GM19438 (cell line): ENCODE measurements around the gene PLXNA3.

Experiments
- ATAC-seq: cut with Tn5 transposase; IDR thresholded peaks from one replicate; pipeline ENCODE4 v1.9.1; 2021; ENCODE audit warnings: low read depth; ENCODE audit not compliant: unreplicated experiment

Gene PLXNA3

DNA sequence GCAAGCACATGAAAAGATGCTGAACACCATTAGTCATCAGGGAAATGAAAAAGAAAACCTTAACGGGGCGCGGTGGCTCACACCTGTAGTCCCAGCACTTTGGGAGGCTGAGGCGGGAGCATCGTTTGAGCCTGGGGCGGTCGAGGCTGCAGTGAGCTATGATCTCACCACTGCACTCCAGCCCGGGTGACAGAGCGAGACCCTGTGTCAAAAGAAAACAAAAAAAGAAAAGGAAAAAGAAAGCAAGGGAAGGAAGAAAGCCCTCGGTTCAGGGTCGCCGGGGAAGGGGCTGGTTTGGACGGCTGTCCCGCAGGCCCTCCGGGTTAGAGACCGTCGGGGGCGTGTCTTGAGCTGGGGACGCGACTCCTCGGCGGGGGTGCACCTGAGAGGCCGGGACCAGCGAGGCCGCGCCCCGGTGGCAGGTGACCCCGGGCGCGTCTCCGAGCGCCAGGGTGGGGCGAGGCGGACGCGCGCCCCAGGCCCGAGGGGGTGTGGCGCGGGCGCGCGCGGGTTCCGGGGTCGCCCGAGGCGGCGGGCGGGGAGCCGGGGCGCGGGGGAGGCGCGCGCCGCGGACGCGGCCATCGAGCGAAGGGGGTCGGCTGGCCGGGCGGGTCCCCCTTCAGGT is 478 bp upstream of the PLXNA3 start:
- ATAC-seq: no peak

DNA sequence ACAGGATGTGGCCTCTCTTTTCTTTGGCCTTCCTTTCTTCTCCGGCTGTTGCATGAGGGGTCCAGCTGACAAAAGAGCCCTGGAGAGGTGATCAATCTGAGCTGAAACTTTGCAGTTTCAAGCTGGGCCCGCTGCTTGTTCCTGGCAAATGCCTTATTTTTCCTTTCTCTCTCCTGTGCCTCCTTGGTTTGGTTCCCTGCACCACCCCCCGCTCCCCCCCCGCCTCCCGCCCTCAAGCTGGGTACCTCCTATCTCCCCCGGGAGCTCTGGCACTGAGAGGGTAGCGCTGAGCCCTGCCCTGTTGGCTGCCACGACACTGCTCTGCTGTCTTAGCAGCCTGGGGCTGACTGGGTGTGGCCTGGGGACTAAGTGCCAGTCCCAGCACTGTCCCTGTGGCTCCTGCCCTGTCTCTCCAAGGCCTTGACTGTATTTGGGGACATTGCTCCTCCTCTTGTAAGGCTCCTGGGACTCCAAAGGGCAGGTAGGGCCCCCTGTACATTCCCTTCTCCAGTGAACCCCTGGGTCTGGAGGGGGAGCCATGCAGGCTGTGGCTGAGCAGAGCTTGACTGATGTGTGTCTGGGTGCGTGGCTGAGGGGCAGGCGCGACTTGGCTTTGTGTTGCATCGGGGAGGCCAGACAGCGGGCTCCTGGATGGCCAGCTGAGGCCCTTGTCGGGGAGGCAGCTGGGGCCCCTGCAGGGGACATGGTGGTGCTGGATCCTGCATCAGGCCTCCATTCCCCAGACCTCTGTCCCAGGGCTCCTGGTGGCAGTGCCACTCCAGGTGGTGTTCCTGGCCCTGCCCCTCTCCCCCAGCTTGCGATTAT is 1.1 kb downstream of the PLXNA3 start:
- no peak for ATAC-seq

DNA sequence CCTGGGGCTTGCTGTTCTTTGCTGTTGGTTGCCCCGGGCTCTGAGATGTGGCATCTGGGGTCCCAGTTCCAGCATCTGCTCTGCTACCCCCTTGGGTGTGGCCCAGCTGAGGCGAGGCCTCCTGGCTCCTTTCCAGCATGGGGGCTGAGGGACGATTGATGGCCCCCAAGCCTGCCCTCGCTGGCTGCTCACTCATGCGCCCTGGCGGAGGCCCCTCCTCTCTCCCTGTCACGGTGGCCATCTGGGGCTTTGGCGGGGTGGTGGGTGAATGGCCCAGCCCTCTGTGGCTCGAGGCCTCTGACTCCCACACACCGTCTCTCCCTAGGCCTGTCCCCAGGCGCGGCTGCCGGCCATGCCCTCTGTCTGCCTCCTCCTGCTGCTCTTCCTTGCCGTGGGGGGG is 1.8 kb downstream of the PLXNA3 start:
- ATAC-seq: no peak

DNA sequence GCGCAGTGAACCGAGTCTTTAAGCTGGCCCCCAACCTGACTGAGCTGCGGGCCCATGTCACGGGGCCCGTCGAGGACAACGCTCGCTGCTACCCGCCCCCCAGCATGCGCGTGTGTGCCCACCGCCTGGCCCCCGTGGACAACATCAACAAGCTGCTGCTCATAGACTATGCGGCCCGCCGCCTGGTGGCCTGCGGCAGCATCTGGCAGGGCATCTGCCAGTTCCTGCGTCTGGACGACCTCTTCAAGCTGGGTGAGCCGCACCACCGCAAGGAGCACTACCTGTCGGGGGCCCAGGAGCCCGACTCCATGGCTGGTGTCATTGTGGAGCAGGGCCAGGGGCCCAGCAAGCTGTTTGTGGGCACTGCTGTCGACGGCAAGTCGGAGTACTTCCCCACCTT is 2.2 kb downstream of the PLXNA3 start:
- ATAC-seq: no peak

DNA sequence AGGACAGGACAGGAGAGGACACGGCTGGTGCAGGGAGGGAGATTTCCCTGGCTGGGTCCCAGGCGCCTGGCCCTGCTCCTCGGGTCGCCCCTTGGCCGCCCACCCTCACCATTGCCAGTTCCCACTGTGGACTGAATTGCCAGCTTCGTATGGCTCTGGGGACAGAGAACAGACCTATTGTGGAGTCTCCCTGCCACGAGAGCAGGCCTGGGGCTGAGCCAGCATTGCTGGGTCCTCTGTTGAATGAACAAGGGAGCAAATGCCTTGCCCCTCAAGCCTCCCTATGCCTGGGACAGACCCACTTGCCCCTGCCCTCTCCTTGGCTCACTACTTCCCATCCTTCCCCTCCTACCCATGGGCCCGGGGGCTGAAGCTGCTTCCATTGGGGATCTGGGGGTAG is 4.3 kb downstream of the PLXNA3 start:
- no peak for ATAC-seq

DNA sequence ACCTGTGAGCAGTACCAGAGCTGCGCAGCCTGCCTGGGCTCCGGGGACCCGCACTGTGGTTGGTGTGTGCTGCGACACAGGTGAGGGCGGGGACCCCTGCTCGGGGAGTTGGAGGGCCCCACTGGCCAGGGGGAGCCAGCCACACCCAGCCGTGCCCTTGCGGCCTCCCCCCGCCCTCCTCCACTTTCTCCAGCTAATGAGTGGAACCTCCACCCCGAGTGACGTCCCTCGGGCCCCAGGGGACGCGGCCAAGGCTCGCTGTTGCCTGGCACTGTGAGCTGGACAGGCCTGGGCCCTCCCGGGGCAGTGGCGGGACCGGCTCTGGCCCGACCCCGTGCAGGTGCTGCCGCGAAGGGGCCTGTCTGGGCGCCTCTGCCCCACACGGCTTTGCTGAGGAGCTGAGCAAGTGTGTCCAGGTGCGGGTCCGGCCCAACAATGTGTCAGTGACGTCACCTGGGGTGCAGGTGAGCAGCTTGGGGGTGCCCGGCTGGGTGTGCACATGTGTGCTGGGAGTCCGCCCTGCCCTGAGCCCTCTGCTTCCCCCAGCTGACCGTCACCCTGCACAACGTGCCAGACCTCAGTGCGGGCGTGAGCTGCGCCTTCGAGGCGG is 5.6 kb downstream of the PLXNA3 start:
- no peak for ATAC-seq

DNA sequence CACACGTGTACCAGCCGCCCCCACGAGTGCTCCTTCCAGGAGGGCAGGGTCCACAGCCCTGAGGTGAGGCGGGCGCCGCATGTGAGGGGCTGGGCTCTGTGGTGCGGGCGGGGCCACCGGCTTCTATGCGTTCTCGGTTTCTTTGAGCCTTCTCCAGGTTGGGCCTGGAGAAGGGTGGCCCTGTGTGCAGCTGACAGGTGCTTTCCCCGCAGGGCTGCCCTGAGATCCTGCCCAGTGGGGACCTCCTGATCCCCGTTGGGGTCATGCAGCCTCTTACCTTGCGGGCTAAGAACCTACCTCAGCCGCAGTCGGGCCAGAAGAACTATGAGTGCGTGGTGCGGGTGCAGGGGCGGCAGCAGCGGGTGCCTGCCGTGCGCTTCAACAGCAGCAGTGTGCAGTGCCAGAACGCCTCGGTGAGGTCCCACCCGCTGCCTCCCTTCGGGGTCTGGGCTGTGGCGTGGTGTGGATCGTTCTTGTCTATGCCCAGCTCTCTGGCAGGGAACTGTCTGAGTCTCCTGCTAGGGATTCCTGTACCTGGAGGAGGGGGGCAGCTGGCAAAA is 6.8 kb downstream of the PLXNA3 start:
- ATAC-seq: no peak

DNA sequence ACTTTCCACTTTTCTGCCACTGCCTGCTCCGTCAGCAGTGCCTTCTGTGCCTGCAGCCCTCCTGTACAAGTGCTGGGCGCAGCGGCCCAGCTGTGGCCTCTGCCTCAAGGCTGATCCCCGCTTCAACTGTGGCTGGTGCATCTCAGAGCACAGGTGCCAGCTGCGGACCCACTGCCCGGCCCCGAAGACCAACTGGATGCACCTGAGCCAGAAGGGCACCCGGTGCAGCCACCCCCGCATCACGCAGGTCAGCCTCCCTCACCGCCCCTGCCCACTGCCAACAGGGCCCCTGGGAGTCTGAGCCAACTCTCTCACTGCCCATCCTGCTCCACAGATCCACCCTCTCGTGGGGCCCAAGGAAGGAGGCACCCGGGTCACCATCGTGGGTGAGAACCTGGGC is 7.5 kb downstream of the PLXNA3 start:
- ATAC-seq: no peak

DNA sequence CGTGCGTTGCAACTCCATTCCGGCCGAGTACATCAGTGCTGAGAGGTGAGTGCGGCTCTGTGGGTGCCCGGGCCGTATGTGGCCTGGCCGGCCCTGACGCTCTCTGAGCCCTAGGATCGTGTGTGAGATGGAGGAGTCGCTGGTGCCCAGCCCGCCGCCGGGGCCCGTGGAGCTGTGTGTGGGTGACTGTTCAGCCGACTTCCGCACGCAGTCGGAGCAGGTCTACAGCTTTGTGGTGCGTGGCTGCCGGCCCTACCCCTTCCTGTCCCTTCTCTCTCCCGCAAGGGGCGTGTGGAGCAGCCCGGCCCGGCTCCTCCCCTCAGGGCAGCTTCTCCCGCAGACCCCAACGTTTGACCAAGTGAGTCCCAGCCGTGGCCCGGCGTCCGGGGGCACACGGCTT is 8.0 kb downstream of the PLXNA3 start:
- ATAC-seq: no peak

DNA sequence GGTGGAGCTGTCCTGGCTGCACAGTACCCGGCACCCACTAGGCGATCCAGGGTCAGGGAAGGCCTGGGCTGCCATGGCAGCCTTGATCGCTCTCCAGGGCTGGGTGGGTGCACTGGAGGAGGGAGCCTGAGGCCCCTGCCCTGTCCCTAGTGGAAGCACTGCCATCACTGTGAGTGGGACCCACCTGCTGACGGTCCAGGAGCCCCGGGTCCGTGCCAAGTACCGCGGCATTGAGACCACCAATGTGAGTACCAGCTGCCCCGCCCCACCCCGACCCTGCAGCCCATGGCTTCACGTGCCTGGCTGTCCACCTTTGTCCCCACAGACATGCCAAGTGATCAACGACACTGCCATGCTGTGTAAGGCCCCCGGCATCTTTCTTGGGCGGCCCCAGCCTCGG is 8.8 kb downstream of the PLXNA3 start:
- no peak for ATAC-seq

DNA sequence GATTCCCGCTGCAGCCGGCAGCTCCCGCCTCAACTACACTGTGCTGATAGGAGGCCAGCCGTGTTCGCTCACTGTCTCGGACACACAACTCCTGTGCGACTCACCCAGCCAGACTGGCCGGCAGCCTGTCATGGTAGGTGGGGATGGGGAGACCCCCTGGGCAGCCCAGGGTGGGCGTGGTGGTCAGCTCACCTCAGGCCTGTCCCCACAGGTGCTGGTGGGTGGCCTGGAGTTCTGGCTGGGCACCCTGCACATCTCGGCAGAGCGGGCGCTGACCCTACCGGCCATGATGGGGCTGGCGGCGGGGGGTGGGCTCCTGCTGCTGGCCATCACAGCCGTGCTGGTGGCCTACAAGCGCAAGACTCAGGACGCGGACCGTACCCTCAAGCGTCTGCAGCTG is 9.5 kb downstream of the PLXNA3 start:
- no peak for ATAC-seq

DNA sequence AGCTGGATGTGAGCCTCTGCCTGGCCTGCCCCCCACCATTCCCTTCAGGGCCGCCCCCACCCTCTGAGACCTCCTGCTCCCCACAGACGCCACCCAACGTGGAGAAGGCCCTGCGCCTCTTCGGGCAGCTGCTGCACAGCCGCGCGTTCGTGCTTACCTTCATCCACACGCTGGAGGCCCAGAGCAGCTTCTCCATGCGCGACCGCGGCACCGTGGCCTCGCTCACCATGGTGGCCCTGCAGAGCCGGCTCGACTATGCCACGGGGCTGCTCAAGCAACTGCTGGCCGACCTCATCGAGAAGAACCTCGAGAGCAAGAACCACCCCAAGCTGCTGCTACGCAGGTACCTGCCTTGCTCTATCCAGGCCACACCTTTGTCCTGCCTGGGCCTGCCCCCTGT is 10.1 kb downstream of the PLXNA3 start:
- no peak for ATAC-seq

DNA sequence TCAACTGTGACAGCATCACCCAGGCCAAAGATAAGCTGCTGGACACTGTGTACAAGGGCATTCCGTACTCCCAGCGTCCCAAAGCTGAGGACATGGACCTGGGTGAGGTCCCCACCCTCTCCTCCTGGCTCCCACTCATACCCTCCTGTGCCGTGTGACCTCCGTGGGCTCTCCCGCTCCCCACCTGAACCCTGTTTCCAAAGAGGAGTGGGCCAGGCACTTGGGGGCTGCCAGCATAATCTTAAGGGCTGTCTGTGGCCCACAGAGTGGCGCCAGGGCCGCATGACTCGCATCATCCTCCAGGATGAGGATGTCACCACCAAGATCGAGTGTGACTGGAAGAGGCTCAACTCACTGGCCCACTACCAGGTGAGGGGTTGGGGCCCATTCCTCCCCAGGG is 11.0 kb downstream of the PLXNA3 start:
- ATAC-seq: no peak

DNA sequence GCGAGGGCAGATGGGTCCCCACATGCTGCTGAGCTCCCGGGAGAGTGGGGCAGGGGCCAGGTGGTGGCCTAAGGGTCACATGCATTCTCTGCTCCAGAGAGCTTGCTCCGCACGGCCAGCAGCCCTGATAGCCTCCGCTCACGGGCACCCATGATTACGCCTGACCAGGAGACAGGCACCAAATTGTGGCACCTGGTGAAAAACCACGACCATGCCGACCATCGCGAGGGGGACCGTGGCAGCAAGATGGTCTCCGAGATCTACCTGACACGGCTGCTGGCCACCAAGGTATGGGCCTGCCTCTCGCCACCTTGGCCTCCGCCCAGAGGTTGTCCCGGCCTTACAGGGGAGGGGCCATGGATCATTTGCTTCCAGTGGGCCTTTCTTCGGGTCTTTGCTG is 11.8 kb downstream of the PLXNA3 start:
- no peak for ATAC-seq

DNA sequence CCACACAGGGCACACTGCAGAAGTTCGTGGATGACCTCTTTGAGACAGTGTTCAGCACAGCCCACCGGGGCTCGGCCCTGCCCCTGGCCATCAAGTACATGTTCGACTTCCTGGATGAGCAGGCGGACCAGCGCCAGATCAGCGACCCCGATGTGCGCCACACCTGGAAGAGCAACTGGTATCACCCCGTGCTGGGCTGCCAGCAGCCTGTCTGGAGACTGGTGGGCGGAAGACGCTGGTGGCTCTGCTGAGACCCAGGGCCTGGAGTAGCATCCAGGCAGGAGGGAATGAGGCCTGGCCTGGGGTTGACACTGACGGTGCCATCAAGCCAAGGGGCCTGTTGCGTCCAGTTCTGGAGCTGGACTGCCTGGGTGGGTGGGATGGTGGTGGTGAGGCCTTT is 12.4 kb downstream of the PLXNA3 start:
- no peak for ATAC-seq

DNA sequence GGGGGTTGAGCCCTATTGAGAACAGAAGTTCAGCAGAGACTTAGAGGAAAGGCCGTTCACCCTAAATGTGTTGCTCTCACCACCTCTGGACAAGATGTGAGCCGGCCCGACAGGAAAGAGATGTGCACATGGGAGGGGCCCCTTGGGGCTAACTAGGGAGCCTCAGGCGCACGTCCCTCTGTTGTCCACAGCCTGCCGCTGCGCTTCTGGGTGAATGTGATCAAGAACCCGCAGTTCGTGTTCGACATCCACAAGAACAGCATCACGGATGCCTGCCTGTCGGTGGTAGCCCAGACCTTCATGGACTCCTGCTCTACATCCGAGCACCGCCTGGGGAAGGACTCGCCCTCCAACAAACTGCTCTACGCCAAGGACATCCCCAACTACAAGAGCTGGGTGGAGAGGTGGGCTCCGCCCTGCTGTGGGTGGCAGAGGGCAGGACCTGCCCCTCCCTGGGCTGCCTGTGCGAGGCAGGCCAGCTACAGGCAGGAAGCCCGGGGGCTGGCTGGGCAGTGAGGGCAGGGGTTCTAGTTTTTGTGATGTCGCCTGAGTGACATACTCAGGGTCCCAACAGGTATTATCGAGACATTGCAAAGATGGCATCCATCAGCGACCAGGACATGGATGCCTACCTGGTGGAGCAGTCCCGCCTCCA is 13.0 kb downstream of the PLXNA3 start:
- ATAC-seq: no peak

DNA sequence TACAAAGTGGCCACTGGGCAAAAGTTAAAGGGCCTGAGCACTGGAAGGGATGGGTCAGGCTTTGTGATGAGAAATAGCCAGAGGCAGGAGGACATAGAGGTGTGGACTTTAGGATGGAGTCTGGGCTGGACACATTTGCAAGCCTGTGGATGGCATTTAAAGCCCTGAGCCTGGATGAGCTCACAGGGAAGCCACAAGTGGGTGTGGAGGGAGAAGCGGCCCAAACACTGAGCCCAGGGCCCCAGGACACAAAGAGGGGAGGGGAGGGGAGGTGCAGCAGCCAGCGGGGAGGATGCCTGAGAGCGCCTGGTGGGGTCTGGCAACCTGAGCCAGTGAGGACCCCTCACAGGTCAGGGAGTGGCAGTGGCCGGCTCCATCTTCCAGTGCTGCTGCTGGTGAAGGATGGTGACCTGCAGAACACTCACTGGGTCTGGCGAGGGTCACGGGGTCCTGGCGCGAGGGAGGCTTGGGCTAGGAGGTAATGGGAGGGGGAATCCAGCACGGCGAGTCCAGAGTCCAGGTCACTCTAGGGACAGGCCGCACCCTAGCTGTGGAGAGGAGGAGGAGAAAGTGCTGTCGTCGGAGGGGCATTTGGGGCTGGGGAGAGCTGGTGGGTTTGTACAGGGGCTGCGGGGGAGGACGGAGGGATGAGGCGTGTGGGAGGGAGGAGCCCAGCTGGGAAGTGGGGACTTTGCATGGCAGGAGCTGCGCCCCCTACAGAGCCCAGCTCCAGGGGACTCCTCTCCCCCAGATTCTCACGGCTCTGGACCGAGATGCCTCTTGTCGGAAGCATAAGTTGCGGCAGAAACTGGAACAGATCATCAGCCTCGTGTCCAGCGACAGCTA is 14.0 kb downstream of the PLXNA3 start:
- ATAC-seq: no peak

DNA sequence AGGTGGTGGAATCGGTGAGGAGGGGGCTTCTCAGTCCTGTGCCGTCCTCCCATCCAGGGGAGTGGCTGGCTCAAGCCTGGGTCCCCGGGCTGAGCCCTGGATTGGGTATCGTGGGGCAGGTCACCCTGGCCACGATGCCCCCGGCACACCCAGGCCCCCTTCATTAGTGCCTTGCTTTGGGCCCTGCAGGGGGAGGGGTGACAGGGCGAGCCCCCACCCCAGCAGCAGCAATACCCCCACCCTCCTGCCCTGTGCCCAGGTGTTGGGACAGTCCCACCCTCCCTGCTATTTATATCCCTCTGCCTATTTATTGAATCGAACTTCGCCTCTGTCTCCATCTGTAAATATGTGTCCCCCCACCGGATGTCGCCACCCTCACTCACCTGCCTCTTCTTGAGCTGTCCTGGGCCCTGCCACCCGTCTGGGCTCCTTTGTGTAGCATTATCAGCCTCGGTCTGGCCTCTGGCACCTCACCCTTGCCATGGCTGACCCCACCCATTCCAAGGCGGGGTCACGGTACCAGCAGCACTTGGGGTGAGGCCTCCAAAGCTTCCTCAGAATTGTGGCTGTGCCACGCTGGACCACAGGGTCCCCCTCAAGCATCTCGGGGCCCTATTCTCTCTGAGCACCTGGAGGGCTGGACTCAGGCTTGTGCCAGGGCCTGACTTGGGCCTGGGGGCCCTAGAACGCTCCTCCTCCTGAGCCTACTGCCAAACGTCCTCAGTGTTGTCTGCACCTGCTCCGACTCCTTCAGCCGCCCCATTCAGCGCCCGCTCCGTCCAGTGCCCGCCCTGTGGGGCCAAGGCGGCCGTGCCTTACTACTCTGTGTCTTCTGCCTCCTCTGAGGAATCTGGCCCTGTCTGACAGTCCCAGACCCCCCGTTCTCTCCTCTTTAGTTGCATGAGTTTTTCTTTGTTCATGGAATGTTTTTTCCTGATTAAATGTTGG is 14.9 kb downstream of the PLXNA3 start:
- ATAC-seq: no peak

DNA sequence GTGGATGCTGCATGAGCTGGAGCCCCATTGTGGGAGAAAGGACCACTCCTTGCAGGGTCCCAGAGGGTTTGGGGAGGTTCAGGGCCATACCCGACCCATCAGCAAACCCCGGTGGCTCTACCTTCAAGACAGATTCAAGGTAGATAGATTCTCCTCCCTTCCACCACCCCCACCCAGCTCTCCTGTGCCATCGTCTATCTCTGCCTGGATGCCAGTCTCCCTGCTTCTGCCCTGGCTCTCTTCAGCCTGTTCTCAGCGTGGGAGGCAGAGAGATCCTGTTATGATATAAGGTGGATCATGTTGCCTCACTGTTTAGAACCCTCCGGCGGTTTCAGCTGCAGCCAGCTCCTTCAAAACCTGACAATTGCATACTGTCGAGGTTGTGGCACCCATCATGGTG is 15.6 kb downstream of the PLXNA3 start:
- ATAC-seq: no peak
